GM21447 (cell line): ENCODE data around the gene PNMA8C.

ENCODE experiments used
- ATAC-seq: cut with Tn5 transposase; IDR thresholded peaks from one replicate; pipeline ENCODE4 v1.9.1; 2021; ENCODE audit not compliant: unreplicated experiment

The PNMA8C gene

DNA sequence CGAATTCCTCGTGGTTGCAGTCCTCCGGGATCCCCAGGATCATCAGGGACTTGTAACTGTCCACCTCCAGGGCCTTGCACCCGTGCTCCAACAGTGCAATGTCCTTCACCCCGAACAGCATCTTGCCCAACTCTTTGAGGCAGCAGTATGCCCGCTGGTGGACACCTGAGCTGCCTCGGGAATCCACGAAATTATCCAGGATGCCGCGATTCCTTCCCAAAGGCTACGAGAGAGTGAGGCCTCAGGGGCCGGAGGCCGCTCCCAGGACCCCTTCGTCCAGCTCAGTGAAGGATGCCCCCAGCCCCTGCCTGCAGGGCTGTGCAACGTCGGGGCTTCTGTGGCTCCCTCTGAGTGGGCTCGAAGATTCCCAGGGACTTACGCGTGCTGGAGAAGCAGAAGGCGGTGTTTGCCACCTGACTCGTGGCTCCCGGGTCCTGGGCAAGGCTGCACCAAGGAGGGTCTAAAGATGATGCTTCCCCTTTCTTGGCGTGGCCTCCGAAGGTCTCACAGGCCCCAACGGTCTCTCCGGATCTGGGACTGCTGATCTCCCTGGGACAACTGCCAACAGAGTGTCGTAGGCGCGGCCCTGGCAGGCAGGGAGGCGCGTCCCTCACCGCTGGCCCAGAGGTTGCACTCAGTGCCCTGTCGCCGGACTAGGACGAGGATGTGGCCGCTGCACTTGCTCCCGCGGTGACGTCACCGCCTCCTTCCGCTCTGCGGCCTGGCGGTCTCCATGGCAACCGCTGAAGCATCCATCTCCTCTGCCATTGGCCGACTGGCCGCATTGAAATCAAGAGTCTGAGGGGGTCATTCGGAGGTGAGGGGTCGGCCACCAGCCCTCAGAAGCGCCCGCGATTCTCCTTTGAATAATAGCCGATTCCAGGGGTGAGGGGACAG, at the start of gene PNMA8C:
Gene PNMA8C (minus strand): TSS at position 698 of the 897 bp plus-strand sequence. CDS start 577 bp downstream, at position 121.
- no peak for ATAC-seq

DNA sequence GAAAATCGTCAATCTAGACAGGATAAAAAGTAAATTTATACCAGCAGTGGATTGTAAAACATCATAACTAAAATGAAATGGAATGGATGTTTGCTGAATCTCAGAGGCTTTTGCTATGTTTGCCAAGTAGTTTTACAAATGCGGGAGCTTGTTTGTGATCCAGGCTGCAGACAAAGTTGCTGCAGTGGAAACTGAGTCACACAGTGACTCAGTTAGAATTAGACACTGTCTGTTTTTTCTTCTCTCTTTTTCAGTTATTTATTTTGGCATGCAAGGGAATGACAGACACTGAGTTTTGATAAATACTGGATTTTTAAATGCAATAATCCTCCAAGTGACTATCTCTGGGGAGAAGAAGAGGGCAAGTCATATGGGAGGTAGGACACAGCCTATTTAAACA, 47.2 kb upstream of the PNMA8C start:
- no peak for ATAC-seq

DNA sequence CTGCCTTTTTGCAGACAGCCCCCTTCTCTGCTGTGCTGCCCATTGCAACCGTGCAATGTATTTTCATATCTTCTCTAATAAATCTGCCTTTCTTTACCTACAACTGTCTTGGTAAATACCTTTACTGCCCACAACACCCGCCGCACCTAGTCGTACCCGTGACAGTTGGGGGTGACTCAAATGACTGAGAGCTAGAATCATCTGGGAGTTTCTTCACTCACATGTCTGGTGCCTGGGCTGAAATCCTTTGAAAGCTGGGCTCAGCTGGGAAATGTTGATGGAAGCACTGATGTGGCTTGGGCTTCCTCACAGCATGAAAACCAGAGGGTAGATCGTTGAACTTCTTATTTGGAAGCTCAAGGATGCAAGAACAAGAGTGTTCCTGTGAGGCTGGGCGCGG, 45.5 kb upstream of the PNMA8C start:
- ATAC-seq: no peak

DNA sequence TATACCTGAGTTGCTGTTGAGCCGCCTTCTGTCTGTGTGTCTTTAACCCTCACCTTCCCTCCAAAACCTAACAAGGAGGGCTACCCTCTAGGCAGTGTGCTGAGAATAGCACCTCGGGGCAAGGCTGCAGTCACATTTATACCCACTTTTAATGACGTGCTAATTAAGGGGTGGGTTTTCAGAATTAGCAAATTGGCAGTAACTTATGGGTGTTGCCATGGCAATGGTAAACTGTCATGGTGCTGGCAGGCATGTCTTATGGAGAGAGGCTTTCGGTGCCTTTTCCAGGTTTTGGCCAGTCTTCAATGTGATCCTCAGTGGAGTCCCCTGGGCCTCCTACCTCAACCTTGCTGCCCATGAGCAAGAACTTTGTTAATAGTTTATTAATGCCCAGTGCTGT, 43.9 kb upstream of the PNMA8C start:
- no peak for ATAC-seq

DNA sequence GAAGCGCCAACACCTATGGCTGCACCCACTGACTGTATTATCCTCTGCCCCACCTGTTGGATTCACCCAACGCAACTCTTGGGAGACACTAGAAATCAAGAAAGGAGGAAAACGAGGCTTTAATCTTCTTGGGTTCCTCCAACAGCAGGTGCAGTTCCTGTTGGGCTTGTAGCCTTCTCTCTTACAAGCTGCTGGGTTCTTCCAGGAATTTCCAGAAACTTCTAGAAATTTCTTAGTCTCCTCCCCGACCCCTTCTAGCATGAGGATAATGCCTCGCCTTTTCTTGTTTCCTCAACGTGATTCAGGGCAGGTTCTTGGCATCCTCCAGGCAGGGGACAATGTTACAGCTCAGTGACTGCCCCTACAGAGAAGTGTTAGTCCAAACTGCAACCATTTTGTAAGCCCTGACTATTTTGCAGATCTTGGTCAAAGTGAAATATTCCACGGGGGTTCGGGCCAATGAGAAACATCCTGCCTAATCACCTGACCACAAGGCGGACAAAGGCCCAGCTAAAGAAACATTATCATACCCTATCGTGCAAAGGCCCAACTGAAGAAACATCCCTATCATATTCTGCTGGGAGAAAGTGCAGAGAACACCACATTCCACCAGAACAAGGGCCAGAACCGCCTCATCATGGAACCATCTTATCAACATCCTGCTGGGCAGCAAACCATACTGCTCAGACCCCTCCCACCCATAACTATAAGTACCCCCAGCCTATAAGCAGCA, 43.2 kb upstream of the PNMA8C start:
- no peak for ATAC-seq

DNA sequence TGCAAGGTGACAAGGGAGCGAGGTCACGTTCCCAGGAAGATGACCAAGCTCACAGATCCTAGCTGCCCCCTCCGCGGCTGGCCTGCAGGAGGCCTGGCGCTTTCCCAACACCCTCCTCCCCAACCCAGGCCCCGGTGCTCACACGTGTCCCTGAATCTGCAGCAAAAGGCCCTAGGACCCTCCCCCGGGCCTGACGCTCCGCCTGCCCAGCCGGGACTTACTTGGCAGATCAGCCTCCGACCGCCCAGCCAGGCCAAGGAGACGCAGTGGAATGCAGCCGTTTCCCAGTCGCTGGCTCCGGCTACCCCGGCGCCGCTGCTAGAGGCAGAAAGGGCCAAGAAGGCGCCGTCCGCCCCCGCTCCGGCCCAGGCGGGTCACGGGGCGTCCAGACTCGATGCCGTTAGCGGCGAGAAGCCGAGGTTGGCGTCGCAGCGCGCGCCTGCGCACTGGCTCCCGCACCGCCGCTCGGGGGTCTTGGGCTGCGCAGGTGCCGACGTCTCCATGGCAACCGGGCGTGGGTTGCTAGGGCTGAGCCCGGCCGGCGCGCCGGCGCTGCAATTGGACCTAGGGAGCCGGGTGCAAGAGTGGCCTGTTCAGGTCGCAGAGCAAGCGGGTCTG, 42.5 kb upstream of the PNMA8C start, which contains the start of gene PNMA8A:
Gene PNMA8A (minus strand): TSS at position 448 of the 618 bp plus-strand sequence. CDS start 528 bp downstream, outside the sequence.
- no peak for ATAC-seq

DNA sequence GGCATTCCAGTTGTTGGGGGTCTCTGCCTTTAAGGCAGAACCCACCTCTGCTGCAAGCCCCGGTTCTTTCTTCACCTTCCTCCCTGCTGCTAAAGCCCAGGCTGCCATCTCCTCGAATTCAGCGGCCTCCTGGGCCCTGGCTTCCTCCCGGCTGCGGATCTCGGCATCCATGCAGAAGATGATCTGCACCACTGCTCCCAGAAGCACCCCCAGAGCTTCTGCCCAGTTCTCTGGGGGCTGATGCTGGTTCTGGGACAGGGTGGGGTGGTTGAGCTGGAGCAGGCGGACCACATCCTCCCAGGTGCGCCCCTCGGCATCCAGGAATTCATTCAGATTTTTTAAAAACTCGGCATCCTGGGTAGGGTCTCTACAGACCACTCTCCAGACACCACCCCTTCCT, 41.6 kb upstream of the PNMA8C start:
- ATAC-seq: no peak

DNA sequence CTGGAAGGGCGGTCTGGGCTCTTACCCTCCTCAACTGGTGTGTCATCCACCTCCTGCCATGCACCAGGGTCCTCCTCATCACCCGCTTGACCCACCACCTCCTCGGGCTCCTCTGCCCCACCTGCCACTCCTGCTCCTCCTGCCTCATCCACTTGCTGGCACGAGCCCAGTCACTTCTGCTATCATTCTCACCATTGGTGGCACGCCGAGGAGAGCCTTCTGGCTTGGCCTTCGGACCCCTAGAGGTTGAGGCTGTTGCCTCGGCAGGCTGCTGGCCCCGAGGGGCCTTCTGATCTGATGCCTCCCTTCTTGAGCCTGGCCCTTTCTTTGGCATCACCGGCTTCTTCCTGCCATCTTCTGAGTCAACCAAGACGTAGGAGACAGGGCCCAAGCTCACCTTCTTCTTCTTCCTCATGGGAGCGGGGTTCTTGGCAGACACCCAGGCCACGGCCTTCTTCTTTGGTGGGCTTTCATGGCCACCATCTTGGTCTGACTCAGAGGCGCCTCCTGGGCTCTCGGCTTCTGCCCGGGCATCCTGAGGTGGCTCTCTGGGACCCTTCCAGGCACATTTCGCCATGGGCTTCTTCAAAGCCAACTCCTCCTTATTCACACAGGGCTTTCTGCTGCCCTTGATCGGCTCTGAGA, 40.9 kb upstream of the PNMA8C start:
- ATAC-seq: no peak

DNA sequence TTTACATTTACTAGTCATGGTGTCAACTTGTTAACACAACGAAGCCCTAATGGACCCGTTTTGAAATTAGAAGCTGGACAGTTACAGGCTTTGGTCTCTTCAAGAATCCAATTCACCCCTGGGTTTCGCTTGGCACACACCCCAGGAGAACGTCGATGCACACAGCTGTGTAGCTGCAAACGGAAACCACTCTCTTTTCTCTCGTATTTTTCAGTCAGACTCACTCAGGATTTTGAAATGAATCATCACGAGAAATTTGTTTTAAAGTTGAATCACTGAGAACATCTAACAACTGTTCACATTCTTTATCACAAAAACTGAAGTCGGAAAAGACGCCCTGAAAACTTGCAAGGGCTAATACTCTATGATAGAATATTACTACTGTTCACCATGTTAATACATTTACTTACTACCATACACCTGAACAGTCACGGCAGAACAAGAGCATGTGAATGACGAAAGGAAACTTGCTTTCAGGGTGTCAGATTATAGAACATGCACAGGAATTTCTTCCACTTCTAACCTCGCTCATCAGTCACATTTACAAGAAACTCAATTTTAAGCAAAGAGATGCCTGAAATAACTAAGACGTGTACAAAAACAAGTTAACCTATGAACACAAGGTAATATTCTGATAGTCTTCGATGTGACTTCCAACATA, 37.9 kb upstream of the PNMA8C start:
- ATAC-seq: no peak

DNA sequence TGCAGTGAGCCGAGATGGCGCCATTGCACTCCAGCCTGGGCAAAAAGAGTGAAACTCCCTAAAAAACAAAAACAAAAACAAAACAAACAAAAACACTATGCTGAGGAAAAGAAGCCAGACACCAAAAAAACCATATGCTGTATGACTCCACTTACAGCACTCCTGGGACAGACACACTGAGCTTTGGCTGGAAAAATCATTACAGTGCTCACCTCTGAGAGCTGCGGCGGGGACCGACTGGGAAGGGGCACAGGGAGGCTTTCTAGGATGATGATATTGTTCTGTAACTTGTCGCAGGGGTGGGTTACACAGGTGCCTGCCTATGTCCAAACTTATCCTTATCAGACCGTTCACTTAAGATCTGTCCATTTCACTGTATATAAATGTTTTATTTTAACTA, 34.8 kb upstream of the PNMA8C start:
- no peak for ATAC-seq

DNA sequence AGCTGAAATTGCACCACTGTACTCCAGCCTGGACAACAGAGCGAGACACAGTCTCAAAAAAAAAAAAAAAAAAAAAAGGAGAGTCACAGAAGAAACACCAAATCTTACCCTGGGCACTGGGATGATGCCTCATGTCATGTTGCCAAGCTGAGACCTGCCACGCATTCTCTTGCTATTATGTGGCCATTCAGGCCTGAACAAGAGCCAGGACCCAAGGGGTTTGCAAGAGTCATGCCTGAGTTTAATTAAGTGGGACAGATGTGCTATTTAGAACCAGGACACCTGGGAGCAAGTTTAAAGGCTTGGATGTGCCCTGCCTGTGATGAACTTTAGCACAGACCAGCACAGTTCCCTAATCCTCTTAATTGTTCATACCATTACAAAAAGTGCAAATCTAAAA, 32.8 kb upstream of the PNMA8C start:
- no peak for ATAC-seq

DNA sequence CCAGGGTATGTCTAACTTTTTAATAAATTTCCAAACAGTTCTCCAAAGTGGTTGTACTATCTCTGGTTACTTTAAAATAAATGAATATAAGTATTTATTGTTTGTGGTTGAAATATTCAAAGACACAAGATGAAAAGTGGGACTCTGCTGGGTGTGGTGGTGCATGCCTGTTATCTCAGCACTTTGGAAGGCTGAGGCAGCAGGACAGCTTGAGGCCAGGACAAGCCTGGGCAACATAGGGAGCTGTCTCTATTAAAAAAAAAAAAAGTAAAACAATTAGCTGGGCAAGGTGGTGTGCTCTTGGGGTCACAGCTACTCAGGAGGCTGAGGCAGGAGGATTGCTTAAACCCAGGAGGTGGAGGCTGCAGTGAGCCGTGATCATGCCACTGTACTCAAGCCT, 32.2 kb upstream of the PNMA8C start:
- no peak for ATAC-seq

DNA sequence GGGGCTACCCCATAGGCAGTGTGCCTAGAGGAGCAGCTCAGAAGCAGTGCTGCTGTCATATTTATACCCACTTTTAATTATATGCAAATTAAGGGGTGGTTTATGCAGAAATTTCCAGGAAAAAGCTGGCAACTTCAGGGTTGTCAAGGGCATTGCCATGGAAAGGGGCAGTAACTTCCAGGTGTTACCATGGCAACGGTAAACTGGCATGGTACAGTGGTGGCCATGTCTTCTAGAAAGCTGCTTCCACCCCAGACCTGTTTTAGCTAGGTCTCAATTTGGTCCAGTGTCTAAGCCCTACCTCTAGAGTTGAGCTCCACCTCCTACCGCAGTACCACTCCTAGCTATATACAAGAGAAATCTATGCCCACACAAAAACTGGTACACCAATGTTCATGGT, 31.3 kb upstream of the PNMA8C start:
- ATAC-seq: no peak

DNA sequence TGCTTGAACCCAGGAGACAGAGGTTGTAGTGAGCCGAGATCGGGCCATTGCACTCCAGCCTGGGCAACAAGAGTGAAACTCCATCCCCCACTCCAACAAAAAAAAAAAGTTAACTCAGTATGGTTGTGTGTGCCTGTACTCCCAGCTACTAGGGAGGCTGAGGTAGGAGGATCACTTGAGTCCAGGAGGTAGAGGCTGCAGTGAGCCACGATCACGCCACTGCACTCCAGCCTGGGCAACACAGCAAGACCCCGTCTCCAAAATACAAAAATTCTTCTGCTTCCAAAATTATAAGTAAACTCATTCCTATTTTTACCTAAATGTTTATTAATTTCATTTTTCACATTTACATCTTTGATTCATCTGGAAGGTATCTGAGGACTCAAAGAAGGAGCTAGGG, 28.2 kb upstream of the PNMA8C start:
- no peak for ATAC-seq

DNA sequence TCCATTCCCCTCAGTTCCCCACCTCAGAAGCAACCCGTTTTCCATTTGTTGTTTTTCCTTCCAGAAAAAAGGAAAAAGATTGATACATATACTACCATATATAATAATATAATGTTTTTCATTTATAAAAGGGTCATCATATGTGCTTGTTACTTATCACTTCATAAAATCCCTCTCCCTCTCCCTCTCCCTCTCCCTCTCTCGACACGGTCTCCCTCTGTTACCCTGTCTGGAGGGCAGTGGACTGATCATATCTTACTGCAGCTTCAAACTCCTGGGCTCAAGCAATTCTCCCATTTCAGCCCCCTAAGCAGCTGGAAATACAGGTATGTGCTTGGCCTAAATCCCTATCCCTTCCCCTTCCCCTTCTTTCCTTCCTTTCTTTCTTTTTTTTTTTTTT, 25.5 kb upstream of the PNMA8C start:
- ATAC-seq: no peak

DNA sequence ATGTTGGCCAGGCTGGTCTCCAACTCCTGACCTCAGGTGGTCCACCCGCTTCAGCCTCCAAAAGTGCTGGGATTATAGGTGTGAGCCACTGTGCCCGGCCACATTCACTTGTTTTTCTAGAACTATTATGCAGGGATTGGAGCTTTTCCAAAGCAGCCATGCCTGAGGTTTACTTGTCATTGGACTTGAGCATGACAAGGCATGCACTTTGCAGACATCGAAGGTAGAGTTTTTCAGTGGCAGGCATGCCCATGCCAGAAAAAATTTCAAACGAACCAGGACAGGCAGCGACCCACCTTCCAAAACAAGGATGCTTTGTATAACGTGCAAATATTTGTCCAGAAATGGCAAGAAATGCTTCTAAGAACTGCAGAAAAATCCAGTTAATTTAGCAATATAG, 24.9 kb upstream of the PNMA8C start:
- no peak for ATAC-seq

DNA sequence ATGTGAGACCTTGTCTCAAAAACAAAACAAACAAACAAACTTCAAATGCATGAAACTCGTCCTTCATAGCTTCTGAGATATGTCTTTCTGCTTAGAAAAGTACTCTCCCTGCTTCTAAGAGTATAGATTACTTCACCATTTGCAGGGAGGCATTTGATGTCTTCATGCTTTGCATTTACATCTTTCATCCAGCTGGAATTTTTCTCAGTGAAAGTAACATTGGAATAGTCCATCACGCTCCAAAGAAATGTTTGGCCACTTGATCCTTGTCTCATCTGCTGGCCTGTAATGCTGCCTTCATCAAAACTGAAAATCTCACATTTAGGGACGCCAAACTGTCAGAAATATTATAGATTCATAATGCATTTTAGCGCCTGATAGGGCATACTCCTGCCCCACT, 23.4 kb upstream of the PNMA8C start:
- ATAC-seq: no peak

DNA sequence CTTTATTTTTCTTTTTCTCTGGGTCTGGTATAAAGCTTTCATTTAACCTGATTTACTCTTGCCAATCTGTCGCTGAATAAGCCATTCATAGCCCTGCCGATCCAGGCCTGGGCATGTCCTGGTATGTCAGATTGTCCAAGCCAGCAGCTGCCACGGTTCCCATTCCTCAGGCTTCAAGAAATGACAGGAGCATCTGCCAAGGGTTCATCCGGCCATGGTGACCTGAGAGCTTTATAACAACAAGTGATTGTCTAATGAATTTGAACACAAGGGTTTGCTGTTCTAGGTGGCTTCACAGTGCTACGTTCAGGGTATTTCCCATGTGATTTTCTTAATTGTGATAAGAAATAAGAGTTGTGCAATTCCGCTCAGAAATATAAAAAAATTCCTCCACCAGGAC, 22.6 kb upstream of the PNMA8C start:
- ATAC-seq: no peak

DNA sequence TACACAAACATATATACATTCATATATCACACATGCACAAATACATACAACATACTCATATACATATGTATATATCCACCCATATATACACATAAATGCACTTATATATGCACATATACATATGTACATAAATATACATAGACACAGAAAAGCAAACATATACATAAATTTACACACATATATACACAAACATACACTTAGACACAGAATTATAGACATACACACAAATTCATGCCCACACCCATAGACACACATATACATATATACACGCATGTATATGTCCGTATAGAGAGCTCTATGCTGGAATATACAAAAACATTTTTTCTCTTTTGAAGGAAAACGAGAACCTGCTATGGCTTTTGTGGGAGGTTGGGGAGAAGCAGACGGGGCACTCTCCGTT, 22.0 kb upstream of the PNMA8C start:
- no peak for ATAC-seq

DNA sequence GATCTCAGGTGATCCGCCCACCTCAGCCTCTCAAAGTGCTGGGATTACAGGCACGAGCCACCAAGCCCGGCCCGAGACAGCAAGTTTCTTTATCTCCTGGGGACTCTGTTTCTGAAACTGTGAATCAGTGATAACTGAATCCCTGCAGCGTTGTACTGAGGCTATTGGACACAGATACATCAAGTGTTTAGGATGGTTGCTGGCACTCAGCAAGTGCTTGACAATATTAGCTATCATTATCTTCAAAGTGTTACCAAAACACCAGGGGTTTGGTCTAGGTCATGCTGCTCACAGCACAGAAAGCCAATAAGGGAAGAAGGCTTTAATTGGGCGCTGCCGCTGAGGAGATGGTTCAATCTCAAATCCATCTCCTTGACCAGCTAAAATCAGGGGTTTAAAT, 20.5 kb upstream of the PNMA8C start:
- no peak for ATAC-seq

DNA sequence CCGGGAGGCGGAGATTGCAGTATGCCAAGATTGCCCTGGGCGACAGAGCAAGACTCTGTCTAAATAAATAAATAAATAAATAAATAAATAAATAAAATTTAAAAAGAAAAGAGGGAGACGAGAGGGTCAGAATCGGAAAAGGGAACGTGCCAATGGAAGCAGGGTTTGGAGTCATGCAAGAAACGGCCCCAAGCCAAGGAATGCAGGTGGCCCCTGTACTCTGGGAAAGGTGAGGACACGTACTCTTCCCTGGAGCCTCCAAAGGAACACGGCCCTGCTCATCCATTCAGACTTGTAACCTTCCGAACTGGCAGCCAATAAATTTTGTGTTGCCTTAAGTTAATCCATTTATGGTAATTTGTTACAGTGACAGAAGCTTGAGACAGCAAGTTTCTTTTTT, 19.9 kb upstream of the PNMA8C start:
- no peak for ATAC-seq
